ENCODE data around the gene GAA. TPM values are rescaled to one million over a fixed set of nuclear protein-coding genes. Genes with fewer than 3 reads are reported as not detected.

GAA gene
- total and polyA plus RNA-seq, 2 of the 13 experiments (the other 11 are each of a cell fraction or from before 2014, with no cell fraction given), result 21.6 to 36.4 TPM

DNA sequence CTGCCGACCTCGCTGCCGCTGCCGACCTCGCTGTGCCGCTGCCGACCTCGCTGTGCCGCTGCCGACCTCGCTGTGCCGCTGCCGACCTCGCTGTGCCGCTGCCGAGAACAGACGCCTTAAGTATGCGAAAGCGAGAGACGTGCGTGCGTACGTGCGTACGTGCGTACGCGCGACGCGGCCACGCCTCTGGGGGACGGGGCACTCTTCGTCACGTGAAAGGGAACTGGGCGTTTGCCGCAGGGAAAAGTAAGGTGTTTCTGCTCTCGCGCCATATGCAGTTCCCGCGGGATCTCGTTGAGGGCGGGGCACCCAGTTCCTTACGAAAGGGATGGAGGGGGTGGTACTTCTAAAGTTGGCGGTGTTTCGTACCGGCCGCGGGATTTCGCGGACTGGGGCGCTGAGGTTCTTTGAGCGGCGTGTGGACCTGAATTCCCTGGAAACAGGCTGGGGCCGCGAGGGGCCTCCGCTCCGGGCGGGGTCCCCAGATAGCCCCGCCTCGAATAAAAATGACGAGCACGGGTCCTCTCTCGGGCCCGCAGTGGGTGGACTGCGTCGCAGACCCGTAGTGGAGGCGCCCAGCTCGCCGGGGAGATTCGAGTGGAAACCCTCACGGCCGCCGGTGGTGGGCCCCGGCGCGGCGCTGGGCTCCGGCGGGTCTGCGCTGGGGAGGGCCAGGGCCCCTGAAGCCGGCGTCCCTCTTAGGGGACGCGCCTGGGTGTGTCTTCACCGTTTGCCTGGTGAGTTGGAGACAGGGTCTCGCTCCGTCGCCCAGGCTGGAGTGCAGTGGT is 45.8 kb downstream of the GAA start, which contains the start of gene EIF4A3 (continued):
- TF ChIP-seq, protein P1, sequence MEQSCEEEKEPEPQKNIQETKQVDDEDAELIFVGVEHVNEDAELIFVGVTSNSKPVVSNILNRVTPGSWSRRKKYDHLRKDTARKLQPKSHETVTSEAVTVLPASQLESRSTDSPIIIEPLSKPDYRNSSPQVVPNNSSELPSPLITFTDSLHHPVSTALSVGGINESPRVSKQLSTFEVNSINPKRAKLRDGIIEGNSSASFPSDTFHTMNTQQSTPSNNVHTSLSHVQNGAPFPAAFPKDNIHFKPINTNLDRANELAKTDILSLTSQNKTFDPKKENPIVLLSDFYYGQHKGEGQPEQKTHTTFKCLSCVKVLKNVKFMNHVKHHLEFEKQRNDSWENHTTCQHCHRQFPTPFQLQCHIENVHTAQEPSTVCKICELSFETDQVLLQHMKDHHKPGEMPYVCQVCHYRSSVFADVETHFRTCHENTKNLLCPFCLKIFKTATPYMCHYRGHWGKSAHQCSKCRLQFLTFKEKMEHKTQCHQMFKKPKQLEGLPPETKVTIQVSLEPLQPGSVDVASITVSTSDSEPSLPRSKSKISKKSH (CRISPR knock-in tag; IDR thresholded peaks at IDR 0.05; ENCODE audit: borderline replicate concordance), result peak; percentile 62; the same call in 1 of the 2 replicates
- 0 out of 2 replicates have a peak, but pooled peaks have one; percentile 6 for TF ChIP-seq RFX3 (CRISPR knock-in tag; IDR thresholded peaks at IDR 0.05)
- TF ChIP-seq, protein P2, sequence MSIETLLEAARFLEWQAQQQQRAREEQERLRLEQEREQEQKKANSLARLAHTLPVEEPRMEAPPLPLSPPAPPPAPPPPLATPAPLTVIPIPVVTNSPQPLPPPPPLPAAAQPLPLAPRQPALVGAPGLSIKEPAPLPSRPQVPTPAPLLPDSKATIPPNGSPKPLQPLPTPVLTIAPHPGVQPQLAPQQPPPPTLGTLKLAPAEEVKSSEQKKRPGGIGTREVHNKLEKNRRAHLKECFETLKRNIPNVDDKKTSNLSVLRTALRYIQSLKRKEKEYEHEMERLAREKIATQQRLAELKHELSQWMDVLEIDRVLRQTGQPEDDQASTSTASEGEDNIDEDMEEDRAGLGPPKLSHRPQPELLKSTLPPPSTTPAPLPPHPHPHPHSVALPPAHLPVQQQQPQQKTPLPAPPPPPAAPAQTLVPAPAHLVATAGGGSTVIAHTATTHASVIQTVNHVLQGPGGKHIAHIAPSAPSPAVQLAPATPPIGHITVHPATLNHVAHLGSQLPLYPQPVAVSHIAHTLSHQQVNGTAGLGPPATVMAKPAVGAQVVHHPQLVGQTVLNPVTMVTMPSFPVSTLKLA (IDR thresholded peaks at IDR 0.05), result peak; percentile 86
- TF ChIP-seq AHR (CRISPR knock-in tag; IDR thresholded peaks at IDR 0.05), result peak; percentile 31; the same call in 1 of the 2 replicates
- no peak for TF ChIP-seq ZBTB8A (CRISPR knock-in tag; IDR thresholded peaks at IDR 0.05; ENCODE audit: borderline replicate concordance, low read depth)
- no peak for TF ChIP-seq MTA3 (CRISPR knock-in tag; IDR thresholded peaks at IDR 0.05)
- TF ChIP-seq FOXO1 (CRISPR knock-in tag; IDR thresholded peaks at IDR 0.05), result peak; percentile 77
- TF ChIP-seq JUNB (CRISPR knock-in tag; IDR thresholded peaks at IDR 0.05; ENCODE audit: borderline replicate concordance), result no peak
- TF ChIP-seq ARHGAP35 (CRISPR knock-in tag; IDR thresholded peaks at IDR 0.05; ENCODE audit: borderline replicate concordance), result peak; percentile 97; the same call in 1 of the 2 replicates
- no peak for TF ChIP-seq NONO (IDR thresholded peaks at IDR 0.05)
- TF ChIP-seq NONO (CRISPR knock-in tag; conservative IDR thresholded peaks at IDR 0.05), result peak; percentile 100
- TF ChIP-seq ZFP82 (CRISPR knock-in tag; IDR thresholded peaks at IDR 0.05; ENCODE audit: borderline replicate concordance), result peak; percentile 85; the same call in 1 of the 2 replicates
- TF ChIP-seq KDM1A (CRISPR knock-in tag; IDR thresholded peaks at IDR 0.05), result peak; percentile 45; the same call in 1 of the 2 replicates
- TF ChIP-seq MZF1 (CRISPR knock-in tag; IDR thresholded peaks at IDR 0.05; ENCODE audit: borderline replicate concordance), result 0 out of 2 replicates have a peak, but pooled peaks have one; percentile 73
- TF ChIP-seq ATAD3A (CRISPR knock-in tag; IDR thresholded peaks at IDR 0.05), result no peak
- TF ChIP-seq, protein P3, sequence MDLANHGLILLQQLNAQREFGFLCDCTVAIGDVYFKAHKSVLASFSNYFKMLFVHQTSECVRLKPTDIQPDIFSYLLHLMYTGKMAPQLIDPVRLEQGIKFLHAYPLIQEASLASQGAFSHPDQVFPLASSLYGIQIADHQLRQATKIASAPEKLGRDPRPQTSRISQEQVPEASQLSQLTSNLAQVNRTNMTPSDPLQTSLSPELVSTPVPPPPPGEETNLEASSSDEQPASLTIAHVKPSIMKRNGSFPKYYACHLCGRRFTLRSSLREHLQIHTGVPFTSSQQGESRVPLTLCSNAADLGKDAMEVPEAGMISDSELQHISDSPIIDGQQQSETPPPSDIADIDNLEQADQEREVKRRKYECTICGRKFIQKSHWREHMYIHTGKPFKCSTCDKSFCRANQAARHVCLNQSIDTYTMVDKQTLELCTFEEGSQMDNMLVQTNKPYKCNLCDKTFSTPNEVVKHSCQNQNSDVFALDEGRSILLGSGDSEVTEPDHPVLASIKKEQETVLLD (CRISPR knock-in tag; IDR thresholded peaks at IDR 0.05; ENCODE audit: low read depth), result no peak; the same call in 1 of the 2 replicates
- TF ChIP-seq, protein P4, sequence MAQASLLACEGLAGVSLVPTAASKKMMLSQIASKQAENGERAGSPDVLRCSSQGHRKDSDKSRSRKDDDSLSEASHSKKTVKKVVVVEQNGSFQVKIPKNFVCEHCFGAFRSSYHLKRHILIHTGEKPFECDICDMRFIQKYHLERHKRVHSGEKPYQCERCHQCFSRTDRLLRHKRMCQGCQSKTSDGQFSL (CRISPR knock-in tag; IDR thresholded peaks at IDR 0.05), result 0 out of 2 replicates have a peak, but pooled peaks have one; percentile 54
- peak; percentile 98 for TF ChIP-seq ERF (CRISPR knock-in tag; IDR thresholded peaks at IDR 0.05)
- TF ChIP-seq SNRNP70 (IDR thresholded peaks at IDR 0.05; ENCODE audit: low read depth, low read length), result no peak
- peak; percentile 91 for TF ChIP-seq NFKBIZ (CRISPR knock-in tag; IDR thresholded peaks at IDR 0.05)
- peak; percentile 86 for TF ChIP-seq ZFP36L1 (CRISPR knock-in tag; IDR thresholded peaks at IDR 0.05)
- TF ChIP-seq ZKSCAN1 (IDR thresholded peaks at IDR 0.05; ENCODE audit: low read length), result no peak
- peak in 1 of 2 experiments; percentile 86; a peak in 2 of 4 replicates for TF ChIP-seq KLF16 (CRISPR knock-in tag; IDR thresholded peaks at IDR 0.05)
- TF ChIP-seq, protein P5, sequence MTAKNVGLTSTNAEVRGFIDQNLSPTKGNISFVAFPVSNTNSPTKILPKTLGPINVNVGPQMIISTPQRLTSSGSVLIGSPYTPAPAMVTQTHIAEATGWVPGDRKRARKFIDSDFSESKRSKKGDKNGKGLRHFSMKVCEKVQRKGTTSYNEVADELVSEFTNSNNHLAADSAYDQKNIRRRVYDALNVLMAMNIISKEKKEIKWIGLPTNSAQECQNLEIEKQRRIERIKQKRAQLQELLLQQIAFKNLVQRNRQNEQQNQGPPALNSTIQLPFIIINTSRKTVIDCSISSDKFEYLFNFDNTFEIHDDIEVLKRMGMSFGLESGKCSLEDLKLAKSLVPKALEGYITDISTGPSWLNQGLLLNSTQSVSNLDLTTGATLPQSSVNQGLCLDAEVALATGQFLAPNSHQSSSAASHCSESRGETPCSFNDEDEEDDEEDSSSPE (CRISPR knock-in tag; IDR thresholded peaks at IDR 0.05), result peak; percentile 90

All from HepG2 (cell line).